SK-N-SH treated with all-trans-retinoic acid at 6 μM for 48 hours (cell line): ENCODE results near the gene ARSJ.
A peak's percentile ranks its signal among the peaks of the same experiment; 100 is the strongest.

Experiments
- ATAC-seq: fragments of 200-7000 bp; cut with Tn5 transposase; 3 replicates; pipeline ENCODE4 v1.9.1; 2020; ENCODE audit warnings: mild to moderate bottlenecking, moderate library complexity
- ARNTL ChIP-seq: fragments of 450-650 bp; formaldehyde crosslinking; IDR thresholded peaks from 2 replicates; pipeline ENCODE4 v1.5.0; 2020; ENCODE audit warnings: low read depth, mild to moderate bottlenecking, moderate library complexity, borderline replicate concordance
- CSDC2 ChIP-seq: fragments of 250-450 bp; sonication (Bioruptor Pico); IDR thresholded peaks from 2 replicates; pipeline ENCODE4 v1.5.0; 2020; ENCODE audit warnings: mild to moderate bottlenecking, moderate library complexity
- CSRNP3 ChIP-seq: fragments of 250-450 bp; sonication (Bioruptor Pico); IDR thresholded peaks from 2 replicates; pipeline ENCODE4 v1.5.1; 2021; ENCODE audit warnings: mild to moderate bottlenecking, moderate library complexity
- GLIS3 ChIP-seq: fragments of 250-450 bp; sonication (Bioruptor Pico); IDR thresholded peaks from 2 replicates; pipeline ENCODE4 v1.5.0; 2020; ENCODE audit warnings: mild to moderate bottlenecking, moderate library complexity
- ISL1 ChIP-seq: fragments of 250-450 bp; sonication (Bioruptor Pico); IDR thresholded peaks from 2 replicates; pipeline ENCODE4 v2.1.2; 2022; ENCODE audit warnings: mild to moderate bottlenecking, moderate library complexity
- PATZ1 ChIP-seq: fragments of 250-450 bp; sonication (Bioruptor Pico); IDR thresholded peaks from 2 replicates; pipeline ENCODE4 v1.8.0; 2020; ENCODE audit warnings: mild to moderate bottlenecking, moderate library complexity, borderline replicate concordance
- POU6F1 ChIP-seq: fragments of 250-450 bp; sonication (Bioruptor Pico); IDR thresholded peaks from 2 replicates; pipeline ENCODE4 v1.8.0; 2021; ENCODE audit warnings: low read depth, mild to moderate bottlenecking, moderate library complexity, borderline replicate concordance
- PPARA ChIP-seq: fragments of 250-450 bp; sonication (Bioruptor Pico); IDR thresholded peaks from 2 replicates; pipeline ENCODE4 v1.5.0; 2020; ENCODE audit warnings: mild to moderate bottlenecking, borderline replicate concordance
- RARB ChIP-seq: fragments of 250-450 bp; sonication (Bioruptor Pico); IDR thresholded peaks from 2 replicates; pipeline ENCODE4 v1.8.0; 2021; ENCODE audit warnings: mild to moderate bottlenecking, moderate library complexity
- SNAI2 ChIP-seq: fragments of 250-450 bp; sonication (Bioruptor Pico); IDR thresholded peaks from 2 replicates; pipeline ENCODE4 v1.5.0; 2020; ENCODE audit warnings: mild to moderate bottlenecking, moderate library complexity
- TCF4 ChIP-seq: fragments of 250-450 bp; sonication (Bioruptor Pico); IDR thresholded peaks from 2 replicates; pipeline ENCODE4 v1.8.0; 2021; ENCODE audit warnings: mild to moderate bottlenecking, moderate library complexity, borderline replicate concordance
- TSHZ2 ChIP-seq: fragments of 250-450 bp; sonication (Bioruptor Pico); IDR thresholded peaks from 2 replicates; pipeline ENCODE4 v1.5.0; 2020; ENCODE audit warnings: mild to moderate bottlenecking, moderate library complexity
- ZC3H10 ChIP-seq: fragments of 250-450 bp; sonication (Bioruptor Pico); IDR thresholded peaks from 2 replicates; pipeline ENCODE4 v1.5.1; 2021; ENCODE audit warnings: mild to moderate bottlenecking, moderate library complexity
- ZFP3 ChIP-seq: fragments of 250-450 bp; sonication (Bioruptor Pico); IDR thresholded peaks from 2 replicates; pipeline ENCODE4 v1.5.0; 2020; ENCODE audit warnings: mild to moderate bottlenecking, moderate library complexity
- ZFP30 ChIP-seq: fragments of 450-650 bp; formaldehyde crosslinking; IDR thresholded peaks from 2 replicates; pipeline ENCODE4 v1.5.0; 2022; ENCODE audit warnings: mild to moderate bottlenecking, moderate library complexity
- ZNF565 ChIP-seq: fragments of 450-650 bp; formaldehyde crosslinking; conservative IDR thresholded peaks from 2 replicates; pipeline ENCODE4 v1.5.0; 2020; ENCODE audit warnings: low read depth, mild to moderate bottlenecking, moderate library complexity
- ZNF70 ChIP-seq: fragments of 450-650 bp; formaldehyde crosslinking; IDR thresholded peaks from 2 replicates; pipeline ENCODE4 v1.5.0; 2020; ENCODE audit warnings: mild to moderate bottlenecking, moderate library complexity

The ARSJ gene

GRCh38 chr4:113882668-113883067 lies 96.8 kb downstream of the ARSJ start (continued):
- TF ChIP-seq POU6F1 (CRISPR knock-in tag): no peak
- TF ChIP-seq ISL1 (CRISPR knock-in tag): no peak
- no peak for TF ChIP-seq ZFP30 (CRISPR knock-in tag)
- no peak for TF ChIP-seq SNAI2
- TF ChIP-seq ARNTL (CRISPR knock-in tag): no peak
- no peak for TF ChIP-seq ZC3H10 (CRISPR knock-in tag)
- TF ChIP-seq ZFP3 (CRISPR knock-in tag): no peak
- no peak for TF ChIP-seq ZNF70 (CRISPR knock-in tag)

GRCh38 chr4:113881256-113881655 lies 98.2 kb downstream of the ARSJ start:
- no peak for TF ChIP-seq ZNF70 (CRISPR knock-in tag)
- TF ChIP-seq RARB (CRISPR knock-in tag): no peak
- TF ChIP-seq POU6F1 (CRISPR knock-in tag): no peak
- no peak for ATAC-seq

GRCh38 chr4:113880240-113881028 lies 99.0 kb downstream of the ARSJ start:
- ATAC-seq: no peak
- no peak for TF ChIP-seq ZNF70 (CRISPR knock-in tag)
- TF ChIP-seq GLIS3 (CRISPR knock-in tag): no peak
- TF ChIP-seq TSHZ2 (CRISPR knock-in tag): no peak
- TF ChIP-seq PPARA (CRISPR knock-in tag): no peak
- no peak for TF ChIP-seq ISL1 (CRISPR knock-in tag)
- TF ChIP-seq CSDC2 (CRISPR knock-in tag): no peak
- no peak for TF ChIP-seq ARNTL (CRISPR knock-in tag)
- no peak for TF ChIP-seq CSRNP3
- TF ChIP-seq ZFP30 (CRISPR knock-in tag): no peak
- TF ChIP-seq ZC3H10 (CRISPR knock-in tag): no peak

- ATAC-seq: peak; percentile 43; the same call in 1 of the 3 replicates
- TF ChIP-seq CSRNP3 (no peak), ZNF70 (CRISPR knock-in tag) (no peak), CSDC2 (CRISPR knock-in tag) (no peak), ZNF565 (CRISPR knock-in tag) (no peak), TCF4 (CRISPR knock-in tag) (no peak), PATZ1 (CRISPR knock-in tag) (no peak), GLIS3 (CRISPR knock-in tag) (no peak), ARNTL (CRISPR knock-in tag) (no peak)
Measured at GRCh38 chr4:113878668-113879067, 100.8 kb downstream of the ARSJ start.
